BJ (cell line): ENCODE results near the gene SRSF10. TPM values are rescaled to one million over a fixed set of nuclear protein-coding genes. Genes with fewer than 3 reads are reported as not detected.
"Not testable (repeated sequence)": the region's sequence is repeated elsewhere in the genome, so short reads cannot be mapped to it uniquely, and the experiment has no call there.

Experiments used
- CTCF ChIA-PET: fragments of 350-600 bp; formaldehyde crosslinking; extraction: SDS; loops from one replicate; lab custom pipeline; 2021; ENCODE audit warnings: antibody characterized with exemption, inconsistent platforms; lab: Yijun Ruan, JAX
- POLR2A ChIA-PET: fragments of 300-600 bp; sonication (Branson Sonifier 250); formaldehyde crosslinking; extraction: SDS; loops from one replicate; lab custom pipeline; 2021; ENCODE audit warnings: antibody characterized with exemption; lab: Charles Lee
- DNase-seq: peaks from one replicate; pipeline ENCODE4 v3.0.0-alpha.2; 2011; ENCODE audit warnings: low read depth
- H3K27me3 ChIP-seq: 2 replicates; pipeline ENCODE4 v1.6.0; 2011; ENCODE audit warnings: low read length; ENCODE audit not compliant: control insufficient read depth, insufficient read depth
- H3K36me3 ChIP-seq: 2 replicates; pipeline ENCODE4 v1.5.1; 2011; ENCODE audit warnings: low read length; ENCODE audit not compliant: control insufficient read depth, insufficient read depth
- H3K4me3 ChIP-seq: 2 replicates; pipeline ENCODE4 v1.5.1; 2011; ENCODE audit warnings: low read depth, mild to moderate bottlenecking, control low read depth, low read length
- CTCF ChIP-seq: IDR thresholded peaks from 2 replicates; pipeline ENCODE4 v1.5.1; 2011; ENCODE audit warnings: low read depth, mild to moderate bottlenecking, control low read depth, inconsistent platforms, low read length, moderate library complexity; ENCODE audit not compliant: insufficient read depth
- polyA plus RNA-seq: library from polyadenylated mRNA; depleted of rRNA; stranded (reverse); fragments of >200 nt; gene quantifications from 2 replicates; pipeline ENCODE4 v1.2.3, GENCODE V29; 2011

Gene SRSF10
- polyA plus RNA-seq, 1 experiment: 55.1 TPM

- Histone ChIP-seq H3K27me3 (no peaks in the 10 kb centered on the region), H3K36me3 (no peaks in the 10 kb centered on the region), H3K4me3 (no peak overlapping the region)
- ChIA-PET POLR2A (no interaction called here), CTCF (no interaction called here)
- no peak for DNase-seq
- no peak for TF ChIP-seq CTCF
Measured at GRCh38 chr1:24010650-24011049, 30.5 kb upstream of the SRSF10 start.

GRCh38 chr1:24009406-24009805, 29.3 kb upstream of the SRSF10 start:
- ChIA-PET POLR2A (no interaction called here), CTCF (no interaction called here)
- H3K4me3 ChIP-seq: no peak overlapping the region
- no peaks in the 10 kb centered on the region for H3K36me3 ChIP-seq
- H3K27me3 ChIP-seq: no peaks in the 10 kb centered on the region; the same call in 1 of the 2 replicates
- no peak for DNase-seq
- no peak for TF ChIP-seq CTCF

- H3K36me3 ChIP-seq, H3K4me3 ChIP-seq, POLR2A ChIA-PET, DNase-seq, CTCF ChIA-PET, H3K27me3 ChIP-seq: not testable (repeated sequence)
Measured at GRCh38 chr1:24008574-24009184, 28.6 kb upstream of the SRSF10 start.

- ChIA-PET CTCF (interaction anchor here (1.0 kb wide), 1 partner anchor 28 kb away, joined by 3 read pairs; no protein-coding TSS in a partner anchor), POLR2A (no interaction called here)
- no peak for TF ChIP-seq CTCF
- no peak overlapping the region for H3K4me3 ChIP-seq
- H3K27me3 ChIP-seq: no peaks in the 10 kb centered on the region; the same call in 1 of the 2 replicates
- H3K36me3 ChIP-seq: no peaks in the 10 kb centered on the region
- no peak for DNase-seq
Measured at GRCh38 chr1:24007079-24007478, 27.0 kb upstream of the SRSF10 start.

- CTCF ChIA-PET: interaction anchor here (0.7 kb wide), 1 partner anchor 36 kb away, joined by 4 read pairs; no protein-coding TSS in a partner anchor
- Histone ChIP-seq H3K36me3 (no peaks in the 10 kb centered on the region), H3K4me3 (no peak overlapping the region), H3K27me3 (no peaks in the 10 kb centered on the region; the same call in 1 of the 2 replicates)
- POLR2A ChIA-PET: no interaction called here
- TF ChIP-seq CTCF: no peak
- no peak for DNase-seq
Measured at GRCh38 chr1:24005163-24005562, 25.0 kb upstream of the SRSF10 start.
